Endothelial cell (in vitro differentiated cells): ENCODE measurements around the gene CETN2. TPM values are rescaled to one million over a fixed set of nuclear protein-coding genes. Genes with fewer than 3 reads are reported as not detected.
"Not testable (repeated sequence)": the region's sequence is repeated elsewhere in the genome, so short reads cannot be mapped to it uniquely, and the experiment has no call there.

Experiments
- DNase-seq: peaks from one replicate; pipeline ENCODE4 v3.0.0; 2021; ENCODE audit warnings: low spot score
- H3K27ac Mint-ChIP-seq: one replicate; pipeline ENCODE4 v1.8.0; 2021; ENCODE audit warnings: mixed read lengths, inconsistent platforms; ENCODE audit not compliant: unreplicated experiment
- H3K27me3 Mint-ChIP-seq: one replicate; pipeline ENCODE4 v1.8.0; 2021; ENCODE audit warnings: mild to moderate bottlenecking, moderate library complexity, mixed read lengths, inconsistent platforms; ENCODE audit not compliant: unreplicated experiment
- H3K36me3 Mint-ChIP-seq: one replicate; pipeline ENCODE4 v1.8.0; 2021; ENCODE audit warnings: mild to moderate bottlenecking, low read depth, mixed read lengths, inconsistent platforms; ENCODE audit not compliant: unreplicated experiment
- H3K4me1 Mint-ChIP-seq: one replicate; pipeline ENCODE4 v1.8.0; 2021; ENCODE audit warnings: mild to moderate bottlenecking, mixed read lengths, inconsistent platforms; ENCODE audit not compliant: unreplicated experiment
- H3K4me3 Mint-ChIP-seq: one replicate; pipeline ENCODE4 v1.8.0; 2021; ENCODE audit warnings: mild to moderate bottlenecking, mixed read lengths, inconsistent platforms; ENCODE audit not compliant: unreplicated experiment
- H3K9me3 Mint-ChIP-seq: one replicate; pipeline ENCODE4 v1.8.0; 2021; ENCODE audit warnings: mixed read lengths, inconsistent platforms; ENCODE audit not compliant: unreplicated experiment
- total RNA-seq: library from RNA; stranded (reverse); fragmentation: NEBNext Ultra II Directional; extraction: Animal tissue kit (Norgen Biotek cat#: 25700); gene quantifications from one replicate; pipeline ENCODE4 v1.2.1, GENCODE V29; 2021; ENCODE audit not compliant: unreplicated experiment
- TF ChIP-seq, protein P1 (sequence below): fragments of 200-600 bp; sonication (generic); IDR thresholded peaks from one replicate; pipeline ENCODE4 v1.5.0; 2021; ENCODE audit warnings: antibody characterized with exemption; ENCODE audit not compliant: unreplicated experiment

The CETN2 gene
- total RNA-seq, 1 donor from 2014 or later = 32.6 TPM

DNA sequence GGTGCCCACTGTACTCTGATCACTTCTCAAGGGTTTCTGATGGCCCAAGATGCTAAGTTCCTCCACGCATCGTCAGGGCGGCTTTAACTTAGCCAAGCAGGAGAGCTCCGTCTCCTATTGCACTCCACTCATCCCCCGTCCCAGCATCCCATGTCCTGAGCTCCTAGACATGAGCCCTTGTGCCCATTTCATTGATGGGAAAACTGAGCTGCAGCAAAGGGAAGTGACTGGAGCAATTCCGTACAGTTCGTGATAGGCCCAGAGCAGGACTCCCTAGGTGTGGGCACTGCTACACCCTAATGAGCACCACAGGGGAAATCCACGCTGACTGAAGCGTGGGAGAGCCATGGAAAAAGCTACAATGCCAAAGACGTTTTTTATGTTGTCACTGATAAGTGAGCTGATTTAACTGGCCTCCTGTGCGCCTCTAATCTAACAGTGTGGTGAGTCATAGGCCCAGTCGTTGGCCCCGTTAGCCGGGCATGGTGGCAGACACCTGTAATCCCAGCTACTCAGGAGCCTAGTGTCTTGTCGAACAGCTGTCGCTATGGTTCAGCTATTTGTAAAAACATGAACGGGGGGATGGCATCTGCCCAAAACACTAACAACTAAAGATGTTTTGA, 15.2 kb upstream of the CETN2 start:
- H3K4me3 Mint-ChIP-seq = no peak overlapping the region
- no peaks in the 10 kb centered on the region for H3K4me1 Mint-ChIP-seq
- no peak for DNase-seq
- no peak overlapping the region for H3K27ac Mint-ChIP-seq
- H3K9me3 Mint-ChIP-seq = no peaks in the 10 kb centered on the region
- no peaks in the 10 kb centered on the region for H3K36me3 Mint-ChIP-seq
- H3K27me3 Mint-ChIP-seq = peaks cover 1% of the 10 kb centered on the region
- TF ChIP-seq, protein P1, sequence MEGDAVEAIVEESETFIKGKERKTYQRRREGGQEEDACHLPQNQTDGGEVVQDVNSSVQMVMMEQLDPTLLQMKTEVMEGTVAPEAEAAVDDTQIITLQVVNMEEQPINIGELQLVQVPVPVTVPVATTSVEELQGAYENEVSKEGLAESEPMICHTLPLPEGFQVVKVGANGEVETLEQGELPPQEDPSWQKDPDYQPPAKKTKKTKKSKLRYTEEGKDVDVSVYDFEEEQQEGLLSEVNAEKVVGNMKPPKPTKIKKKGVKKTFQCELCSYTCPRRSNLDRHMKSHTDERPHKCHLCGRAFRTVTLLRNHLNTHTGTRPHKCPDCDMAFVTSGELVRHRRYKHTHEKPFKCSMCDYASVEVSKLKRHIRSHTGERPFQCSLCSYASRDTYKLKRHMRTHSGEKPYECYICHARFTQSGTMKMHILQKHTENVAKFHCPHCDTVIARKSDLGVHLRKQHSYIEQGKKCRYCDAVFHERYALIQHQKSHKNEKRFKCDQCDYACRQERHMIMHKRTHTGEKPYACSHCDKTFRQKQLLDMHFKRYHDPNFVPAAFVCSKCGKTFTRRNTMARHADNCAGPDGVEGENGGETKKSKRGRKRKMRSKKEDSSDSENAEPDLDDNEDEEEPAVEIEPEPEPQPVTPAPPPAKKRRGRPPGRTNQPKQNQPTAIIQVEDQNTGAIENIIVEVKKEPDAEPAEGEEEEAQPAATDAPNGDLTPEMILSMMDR = no peak

DNA sequence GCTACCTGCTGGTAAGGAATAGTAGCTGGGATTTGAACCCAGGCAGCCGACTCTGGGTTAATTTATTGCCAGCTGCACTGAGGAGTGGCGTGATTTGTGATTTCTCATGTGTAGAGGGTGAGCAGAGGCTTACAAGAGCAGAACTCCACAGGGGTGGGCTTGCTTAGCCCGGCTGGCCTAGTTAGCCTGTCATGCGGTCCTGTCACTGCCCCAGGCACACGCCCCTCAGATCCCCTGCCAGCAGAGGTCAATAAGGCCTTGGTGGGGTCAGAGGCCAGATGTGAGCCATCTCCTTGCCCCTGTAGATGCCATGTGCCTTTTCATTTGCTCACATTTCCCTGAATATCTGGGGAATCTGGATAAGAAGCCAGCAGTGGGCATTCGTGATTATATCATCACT, 13.7 kb upstream of the CETN2 start:
- DNase-seq = no peak
- no peaks in the 10 kb centered on the region for H3K4me1 Mint-ChIP-seq
- TF ChIP-seq, protein P1 = no peak
- no peak overlapping the region for H3K4me3 Mint-ChIP-seq
- no peaks in the 10 kb centered on the region for H3K9me3 Mint-ChIP-seq
- peaks cover 1% of the 10 kb centered on the region for H3K27me3 Mint-ChIP-seq
- H3K27ac Mint-ChIP-seq = no peak overlapping the region
- no peaks in the 10 kb centered on the region for H3K36me3 Mint-ChIP-seq

DNA sequence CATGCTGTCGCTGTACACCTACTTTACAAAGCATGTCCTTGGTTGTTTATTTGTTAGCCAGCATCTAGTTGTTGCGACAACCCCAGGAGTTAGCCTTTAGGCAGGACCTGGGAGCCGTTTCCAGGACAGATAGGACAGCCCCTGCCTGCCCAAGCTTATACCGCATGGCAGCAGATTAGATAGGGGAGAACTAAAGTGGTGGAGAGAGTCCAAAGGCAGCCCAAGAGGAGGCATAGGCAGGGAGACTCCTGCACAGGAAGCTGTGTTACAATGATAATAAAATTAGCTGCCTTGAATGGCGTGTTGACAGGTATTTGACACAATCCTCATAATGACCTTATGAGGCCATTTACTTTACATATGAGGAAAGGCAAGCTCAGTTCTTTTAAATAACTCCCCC, 13.3 kb upstream of the CETN2 start:
- no peaks in the 10 kb centered on the region for H3K36me3 Mint-ChIP-seq
- no peak for DNase-seq
- H3K9me3 Mint-ChIP-seq = no peaks in the 10 kb centered on the region
- peaks cover 1% of the 10 kb centered on the region for H3K27me3 Mint-ChIP-seq
- H3K27ac Mint-ChIP-seq = no peak overlapping the region
- no peaks in the 10 kb centered on the region for H3K4me1 Mint-ChIP-seq
- no peak overlapping the region for H3K4me3 Mint-ChIP-seq
- TF ChIP-seq, protein P1 = no peak

DNA sequence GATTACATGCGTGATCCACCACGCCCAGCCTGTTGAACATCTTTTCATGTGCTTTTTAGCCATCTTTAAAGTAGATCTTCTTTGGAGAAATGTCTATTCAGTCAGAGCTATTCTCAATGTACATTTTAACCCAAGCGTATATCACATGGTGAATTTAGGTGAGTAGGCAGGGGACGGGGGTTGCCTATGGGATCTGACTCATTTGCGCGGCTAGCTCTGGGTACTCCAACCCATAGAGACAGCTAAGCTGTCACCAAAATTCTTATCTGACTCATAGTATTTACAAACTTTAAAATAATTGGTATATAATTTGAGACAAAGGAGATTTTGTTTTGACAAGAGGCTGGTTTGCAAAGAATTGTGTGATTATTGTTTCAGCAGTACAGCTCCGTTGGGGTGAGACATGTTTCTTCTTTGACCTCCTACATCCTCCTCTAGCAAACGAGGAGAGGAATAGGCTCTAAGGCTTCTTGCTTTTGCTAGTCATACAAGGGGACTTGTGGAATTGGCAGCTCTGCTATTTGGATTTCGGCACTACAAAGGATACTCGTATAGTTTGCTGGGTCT, 12.3 kb upstream of the CETN2 start:
- peaks cover 1% of the 10 kb centered on the region for H3K27me3 Mint-ChIP-seq
- H3K4me3 Mint-ChIP-seq = no peak overlapping the region
- TF ChIP-seq, protein P1 = no peak
- no peak for DNase-seq
- H3K36me3 Mint-ChIP-seq = no peaks in the 10 kb centered on the region
- H3K27ac Mint-ChIP-seq = no peak overlapping the region
- peaks cover 2% of the 10 kb centered on the region for H3K4me1 Mint-ChIP-seq
- no peaks in the 10 kb centered on the region for H3K9me3 Mint-ChIP-seq

DNA sequence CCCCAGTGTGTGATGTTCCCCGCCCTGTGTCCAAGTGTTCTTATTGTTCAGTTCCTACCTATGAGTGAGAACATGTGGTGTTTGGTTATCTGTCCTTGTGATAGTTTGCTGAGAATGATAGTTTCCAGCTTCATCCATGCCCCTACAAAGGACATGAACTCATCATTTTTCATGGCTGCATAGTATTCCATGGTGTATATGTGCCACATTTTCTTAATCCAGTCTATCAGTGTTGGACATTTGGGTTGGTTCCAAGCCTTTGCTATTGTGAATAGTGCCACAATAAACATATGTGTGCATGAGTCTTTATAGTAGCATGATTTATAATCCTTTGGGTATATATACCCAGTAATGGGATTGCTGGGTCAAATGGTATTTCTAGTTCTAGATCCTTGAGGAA, 4.9 kb upstream of the CETN2 start:
- H3K27ac Mint-ChIP-seq, H3K9me3 Mint-ChIP-seq, H3K4me3 Mint-ChIP-seq, H3K27me3 Mint-ChIP-seq, H3K36me3 Mint-ChIP-seq, DNase-seq: not testable (repeated sequence)
- peaks cover 14% of the 10 kb centered on the region for H3K4me1 Mint-ChIP-seq
